HEK293 (cell line): Measurements from ENCODE around the gene AHRR.

ENCODE experiments used
- CTCF ChIA-PET: fragments of 350-600 bp; formaldehyde crosslinking; extraction: SDS; loops from one replicate; lab custom pipeline; 2021; ENCODE audit warnings: antibody characterized with exemption; lab: Yijun Ruan, JAX
- POLR2A ChIA-PET: fragments of 300-600 bp; formaldehyde crosslinking; extraction: SDS; loops from one replicate; lab custom pipeline; 2020; ENCODE audit warnings: antibody characterized with exemption, inconsistent platforms; lab: Yijun Ruan, JAX
- H3K27ac ChIP-seq: fragments of 200-500 bp; sonication (Bioruptor generic); 2 replicates; pipeline ENCODE4 v1.5.1; 2014; ENCODE audit warnings: low read depth, low read length, control low read depth, inconsistent platforms; ENCODE audit errors: extremely low read depth
- H3K36me3 ChIP-seq, 2 experiments: fragments of 200-500 bp in 1 of 2; sonication (Bioruptor generic) in 1 of 2; 1 replicate in 1 of 2; 2 replicates in 1 of 2; pipeline ENCODE4 v1.5.1; 2014 to 2017; ENCODE audit warnings: inconsistent platforms in 2 of 2, low read length in 2 of 2; ENCODE audit not compliant: control insufficient read depth in 2 of 2, insufficient read depth in 1 of 2
- H3K4me1 ChIP-seq: fragments of 200-500 bp; sonication (Bioruptor generic); 2 replicates; pipeline ENCODE4 v1.5.1; 2014; ENCODE audit warnings: mild to moderate bottlenecking, low read length, inconsistent platforms; ENCODE audit not compliant: control insufficient read depth, insufficient read depth
- H3K4me3 ChIP-seq: 2 replicates; pipeline ENCODE4 v1.5.1; 2011; ENCODE audit warnings: low read depth, mild to moderate bottlenecking, control low read depth, low read length, moderate library complexity
- H3K9me3 ChIP-seq: fragments of 200-500 bp; sonication (Bioruptor generic); 2 replicates; pipeline ENCODE4 v1.5.1; 2014; ENCODE audit warnings: low read depth, low read length, inconsistent platforms; ENCODE audit not compliant: control insufficient read depth, insufficient read depth
- FEZF1 ChIP-seq: fragments of 450-650 bp; formaldehyde crosslinking; IDR thresholded peaks from 2 replicates; pipeline ENCODE4 v1.5.1; 2016; ENCODE audit warnings: missing biosample characterization, missing genetic modification characterization
- OSR2 ChIP-seq: fragments of 450-650 bp; formaldehyde crosslinking; IDR thresholded peaks from 2 replicates; pipeline ENCODE4 v1.5.1; 2016; ENCODE audit warnings: missing biosample characterization, missing genetic modification characterization
- REPIN1 ChIP-seq: fragments of 450-650 bp; formaldehyde crosslinking; IDR thresholded peaks from 2 replicates; pipeline ENCODE4 v1.5.1; 2017; ENCODE audit warnings: missing biosample characterization, missing genetic modification characterization, low read depth
- SALL2 ChIP-seq: fragments of 450-650 bp; formaldehyde crosslinking; IDR thresholded peaks from 2 replicates; pipeline ENCODE4 v1.5.0; 2017; ENCODE audit warnings: missing biosample characterization, mild to moderate bottlenecking, missing genetic modification characterization, borderline replicate concordance
- ZNF2 ChIP-seq: fragments of 450-650 bp; formaldehyde crosslinking; IDR thresholded peaks from 2 replicates; pipeline ENCODE4 v1.5.1; 2016; ENCODE audit warnings: missing biosample characterization, missing genetic modification characterization
- ZNF433 ChIP-seq: fragments of 450-650 bp; formaldehyde crosslinking; IDR thresholded peaks from 2 replicates; pipeline ENCODE4 v1.5.1; 2016; ENCODE audit warnings: missing biosample characterization, missing genetic modification characterization, low read depth
- TF ChIP-seq, protein P1 (sequence below): fragments of 450-650 bp; formaldehyde crosslinking; conservative IDR thresholded peaks from 2 replicates; pipeline ENCODE4 v1.5.1; 2016; ENCODE audit warnings: low read depth, missing biosample characterization, missing genetic modification characterization
- TF ChIP-seq, protein P2 (sequence below): fragments of 450-650 bp; formaldehyde crosslinking; IDR thresholded peaks from 2 replicates; pipeline ENCODE4 v1.5.1; 2016; ENCODE audit warnings: missing biosample characterization, missing genetic modification characterization
- TF ChIP-seq, protein P3 (sequence below): fragments of 450-650 bp; formaldehyde crosslinking; IDR thresholded peaks from 2 replicates; pipeline ENCODE4 v1.5.1; 2016; ENCODE audit warnings: missing biosample characterization, missing genetic modification characterization
- TF ChIP-seq, protein P4 (sequence below): fragments of 450-650 bp; formaldehyde crosslinking; IDR thresholded peaks from 2 replicates; pipeline ENCODE4 v1.5.1; 2016; ENCODE audit warnings: missing biosample characterization, missing genetic modification characterization

Gene AHRR

DNA sequence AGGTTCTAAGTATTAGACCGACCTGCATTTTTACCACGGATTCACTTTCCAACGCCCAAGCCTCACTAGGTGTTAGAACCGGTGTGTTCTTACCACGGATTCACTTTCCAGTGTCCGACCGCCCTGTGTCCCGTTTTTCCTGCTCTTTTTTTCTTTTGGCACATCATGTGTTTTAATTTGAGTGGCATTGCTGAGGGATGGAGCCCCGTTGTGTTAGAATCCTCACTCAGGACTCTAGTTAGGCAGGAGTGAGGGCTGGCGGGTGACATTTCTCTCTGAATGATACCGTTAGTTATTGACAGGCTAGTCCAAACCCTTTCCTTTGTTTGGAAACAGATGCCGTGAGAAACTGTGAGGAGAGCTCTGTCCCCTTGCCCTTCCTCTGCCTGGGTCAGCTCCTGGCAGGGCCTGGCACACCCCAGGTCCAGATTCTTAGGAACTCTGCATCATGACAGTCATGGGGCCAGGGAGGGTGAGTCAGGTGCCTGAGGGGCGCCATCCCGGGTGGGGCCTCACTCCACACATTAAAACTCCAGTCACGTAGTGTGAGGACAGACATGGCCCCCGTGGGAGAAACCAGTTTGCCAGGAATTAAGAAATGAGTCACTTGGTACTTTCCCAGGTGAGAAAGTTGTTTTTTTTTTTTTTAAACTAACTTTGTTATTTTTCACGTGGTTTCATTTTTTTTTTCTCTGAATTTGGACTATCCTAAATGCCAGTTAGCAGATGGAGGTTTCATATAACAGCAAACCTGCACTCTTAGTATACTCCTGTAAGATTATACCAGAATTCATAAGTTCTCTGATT is 137.2 kb downstream of the AHRR start (continued):
- TF ChIP-seq, protein P1, sequence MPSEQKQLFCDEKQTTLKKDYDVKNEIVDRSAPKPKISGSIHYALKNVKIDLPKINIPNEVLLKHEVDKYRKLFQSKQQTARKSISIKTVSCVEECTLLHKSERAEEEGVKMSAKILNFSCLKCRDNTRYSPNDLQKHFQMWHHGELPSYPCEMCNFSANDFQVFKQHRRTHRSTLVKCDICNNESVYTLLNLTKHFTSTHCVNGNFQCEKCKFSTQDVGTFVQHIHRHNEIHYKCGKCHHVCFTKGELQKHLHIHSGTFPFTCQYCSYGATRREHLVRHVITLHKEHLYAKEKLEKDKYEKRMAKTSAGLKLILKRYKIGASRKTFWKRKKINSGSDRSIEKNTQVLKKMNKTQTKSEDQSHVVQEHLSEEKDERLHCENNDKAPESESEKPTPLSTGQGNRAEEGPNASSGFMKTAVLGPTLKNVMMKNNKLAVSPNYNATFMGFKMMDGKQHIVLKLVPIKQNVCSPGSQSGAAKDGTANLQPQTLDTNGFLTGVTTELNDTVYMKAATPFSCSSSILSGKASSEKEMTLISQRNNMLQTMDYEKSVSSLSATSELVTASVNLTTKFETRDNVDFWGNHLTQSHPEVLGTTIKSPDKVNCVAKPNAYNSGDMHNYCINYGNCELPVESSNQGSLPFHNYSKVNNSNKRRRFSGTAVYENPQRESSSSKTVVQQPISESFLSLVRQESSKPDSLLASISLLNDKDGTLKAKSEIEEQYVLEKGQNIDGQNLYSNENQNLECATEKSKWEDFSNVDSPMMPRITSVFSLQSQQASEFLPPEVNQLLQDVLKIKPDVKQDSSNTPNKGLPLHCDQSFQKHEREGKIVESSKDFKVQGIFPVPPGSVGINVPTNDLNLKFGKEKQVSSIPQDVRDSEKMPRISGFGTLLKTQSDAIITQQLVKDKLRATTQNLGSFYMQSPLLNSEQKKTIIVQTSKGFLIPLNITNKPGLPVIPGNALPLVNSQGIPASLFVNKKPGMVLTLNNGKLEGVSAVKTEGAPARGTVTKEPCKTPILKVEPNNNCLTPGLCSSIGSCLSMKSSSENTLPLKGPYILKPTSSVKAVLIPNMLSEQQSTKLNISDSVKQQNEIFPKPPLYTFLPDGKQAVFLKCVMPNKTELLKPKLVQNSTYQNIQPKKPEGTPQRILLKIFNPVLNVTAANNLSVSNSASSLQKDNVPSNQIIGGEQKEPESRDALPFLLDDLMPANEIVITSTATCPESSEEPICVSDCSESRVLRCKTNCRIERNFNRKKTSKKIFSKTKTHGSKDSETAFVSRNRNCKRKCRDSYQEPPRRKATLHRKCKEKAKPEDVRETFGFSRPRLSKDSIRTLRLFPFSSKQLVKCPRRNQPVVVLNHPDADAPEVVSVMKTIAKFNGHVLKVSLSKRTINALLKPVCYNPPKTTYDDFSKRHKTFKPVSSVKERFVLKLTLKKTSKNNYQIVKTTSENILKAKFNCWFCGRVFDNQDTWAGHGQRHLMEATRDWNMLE, result no peak
- TF ChIP-seq SALL2 (tag by site-specific recombination), result no peak
- TF ChIP-seq ZNF2 (tag by site-specific recombination), result no peak
- TF ChIP-seq REPIN1 (tag by site-specific recombination), result no peak
- TF ChIP-seq, protein P2, sequence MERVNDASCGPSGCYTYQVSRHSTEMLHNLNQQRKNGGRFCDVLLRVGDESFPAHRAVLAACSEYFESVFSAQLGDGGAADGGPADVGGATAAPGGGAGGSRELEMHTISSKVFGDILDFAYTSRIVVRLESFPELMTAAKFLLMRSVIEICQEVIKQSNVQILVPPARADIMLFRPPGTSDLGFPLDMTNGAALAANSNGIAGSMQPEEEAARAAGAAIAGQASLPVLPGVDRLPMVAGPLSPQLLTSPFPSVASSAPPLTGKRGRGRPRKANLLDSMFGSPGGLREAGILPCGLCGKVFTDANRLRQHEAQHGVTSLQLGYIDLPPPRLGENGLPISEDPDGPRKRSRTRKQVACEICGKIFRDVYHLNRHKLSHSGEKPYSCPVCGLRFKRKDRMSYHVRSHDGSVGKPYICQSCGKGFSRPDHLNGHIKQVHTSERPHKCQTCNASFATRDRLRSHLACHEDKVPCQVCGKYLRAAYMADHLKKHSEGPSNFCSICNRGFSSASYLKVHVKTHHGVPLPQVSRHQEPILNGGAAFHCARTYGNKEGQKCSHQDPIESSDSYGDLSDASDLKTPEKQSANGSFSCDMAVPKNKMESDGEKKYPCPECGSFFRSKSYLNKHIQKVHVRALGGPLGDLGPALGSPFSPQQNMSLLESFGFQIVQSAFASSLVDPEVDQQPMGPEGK (tag by site-specific recombination), result no peak

DNA sequence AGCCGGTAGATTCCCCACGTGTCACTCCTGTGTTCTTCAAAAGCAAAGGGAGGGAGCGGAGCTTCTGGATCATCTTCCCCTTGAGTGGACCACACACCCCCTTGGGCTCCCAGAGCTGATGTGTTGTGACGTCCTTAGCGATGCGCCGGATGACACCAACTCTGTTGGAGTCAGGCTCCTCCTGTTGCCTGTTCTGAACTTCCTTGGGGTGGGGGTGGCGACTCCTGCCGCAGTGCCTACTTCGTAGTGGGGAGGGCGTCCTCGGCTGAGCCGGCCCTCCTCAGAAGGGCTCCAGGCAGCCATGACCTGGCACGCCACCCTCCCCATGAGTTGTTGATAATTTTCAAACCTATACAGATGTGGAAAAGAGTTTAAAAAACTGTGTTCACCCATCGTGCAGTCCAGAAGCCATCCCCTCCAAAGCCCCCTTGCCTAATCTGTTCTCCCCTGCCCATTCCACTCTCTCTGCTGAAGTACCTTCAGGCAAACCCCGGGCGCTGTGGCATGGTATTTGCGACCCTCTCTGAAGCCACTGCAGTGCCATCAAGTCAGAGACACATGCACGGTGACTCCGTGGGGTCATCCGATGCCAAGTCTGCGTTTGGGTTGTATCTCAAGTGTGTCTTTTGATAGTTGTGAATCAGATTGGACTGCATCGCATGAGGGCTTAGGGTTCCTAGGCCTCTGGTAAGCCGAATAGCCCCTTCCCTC is 138.2 kb downstream of the AHRR start:
- CTCF ChIA-PET, result interaction anchor here (0.6 to 2.0 kb wide), 2 partner anchors 13 to 175 kb away, joined by 3 to 10 read pairs; no protein-coding TSS in a partner anchor
- Histone ChIP-seq H3K36me3 (peaks cover 50 to 87% of the 10 kb centered on the region in 2 experiments), H3K4me1 (no peaks in the 10 kb centered on the region)
- TF ChIP-seq, protein P3, sequence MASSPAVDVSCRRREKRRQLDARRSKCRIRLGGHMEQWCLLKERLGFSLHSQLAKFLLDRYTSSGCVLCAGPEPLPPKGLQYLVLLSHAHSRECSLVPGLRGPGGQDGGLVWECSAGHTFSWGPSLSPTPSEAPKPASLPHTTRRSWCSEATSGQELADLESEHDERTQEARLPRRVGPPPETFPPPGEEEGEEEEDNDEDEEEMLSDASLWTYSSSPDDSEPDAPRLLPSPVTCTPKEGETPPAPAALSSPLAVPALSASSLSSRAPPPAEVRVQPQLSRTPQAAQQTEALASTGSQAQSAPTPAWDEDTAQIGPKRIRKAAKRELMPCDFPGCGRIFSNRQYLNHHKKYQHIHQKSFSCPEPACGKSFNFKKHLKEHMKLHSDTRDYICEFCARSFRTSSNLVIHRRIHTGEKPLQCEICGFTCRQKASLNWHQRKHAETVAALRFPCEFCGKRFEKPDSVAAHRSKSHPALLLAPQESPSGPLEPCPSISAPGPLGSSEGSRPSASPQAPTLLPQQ (tag by site-specific recombination), result no peak
- TF ChIP-seq FEZF1 (no peak), ZNF433 (tag by site-specific recombination) (no peak)
- TF ChIP-seq, protein P4, sequence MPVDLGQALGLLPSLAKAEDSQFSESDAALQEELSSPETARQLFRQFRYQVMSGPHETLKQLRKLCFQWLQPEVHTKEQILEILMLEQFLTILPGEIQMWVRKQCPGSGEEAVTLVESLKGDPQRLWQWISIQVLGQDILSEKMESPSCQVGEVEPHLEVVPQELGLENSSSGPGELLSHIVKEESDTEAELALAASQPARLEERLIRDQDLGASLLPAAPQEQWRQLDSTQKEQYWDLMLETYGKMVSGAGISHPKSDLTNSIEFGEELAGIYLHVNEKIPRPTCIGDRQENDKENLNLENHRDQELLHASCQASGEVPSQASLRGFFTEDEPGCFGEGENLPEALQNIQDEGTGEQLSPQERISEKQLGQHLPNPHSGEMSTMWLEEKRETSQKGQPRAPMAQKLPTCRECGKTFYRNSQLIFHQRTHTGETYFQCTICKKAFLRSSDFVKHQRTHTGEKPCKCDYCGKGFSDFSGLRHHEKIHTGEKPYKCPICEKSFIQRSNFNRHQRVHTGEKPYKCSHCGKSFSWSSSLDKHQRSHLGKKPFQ (tag by site-specific recombination), result no peak
- TF ChIP-seq, all 188 proteins: peak for 0
- POLR2A ChIA-PET, result no interaction called here
- Histone ChIP-seq H3K27ac (no peak overlapping the region), H3K9me3 (no peaks in the 10 kb centered on the region), H3K4me3 (no peak overlapping the region)

DNA sequence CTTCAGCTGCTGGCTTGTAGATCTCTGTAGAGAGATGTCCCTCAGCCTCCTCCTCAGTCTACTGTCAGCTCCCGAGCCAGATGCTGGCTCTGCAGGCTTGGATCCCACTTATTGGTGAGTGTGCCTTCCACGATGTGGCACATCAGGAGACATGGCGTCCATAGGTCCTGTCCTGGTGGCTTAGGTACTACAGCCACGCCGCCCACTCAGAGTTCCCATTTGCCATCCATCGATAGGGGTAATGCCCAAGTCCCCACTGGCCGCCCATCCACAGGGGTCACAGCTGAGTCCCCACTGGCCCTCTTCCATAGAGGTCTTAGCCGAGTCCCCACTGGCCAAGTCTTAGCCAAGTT is 138.7 kb downstream of the AHRR start:
- Histone ChIP-seq H3K27ac (no peak overlapping the region), H3K36me3 (peaks cover 48 to 86% of the 10 kb centered on the region in 2 experiments), H3K9me3 (no peaks in the 10 kb centered on the region), H3K4me1 (no peaks in the 10 kb centered on the region), H3K4me3 (no peak overlapping the region)
- ChIA-PET POLR2A (no interaction called here), CTCF (interaction anchor here (0.6 to 2.0 kb wide), 2 partner anchors 13 to 174 kb away, joined by 3 to 10 read pairs; no protein-coding TSS in a partner anchor)
- TF ChIP-seq OSR2 (tag by site-specific recombination), result no peak
